GM21528 (cell line): Measurements from ENCODE around the gene GABBR2.
A peak's percentile ranks its signal among the peaks of the same experiment; 100 is the strongest.
"Not testable (repeated sequence)": the region's sequence is repeated elsewhere in the genome, so short reads cannot be mapped to it uniquely, and the experiment has no call there.

Experiments used
- ATAC-seq: cut with Tn5 transposase; IDR thresholded peaks from one replicate; pipeline ENCODE4 v1.9.1; 2021; ENCODE audit warnings: mild to moderate bottlenecking, moderate library complexity; ENCODE audit not compliant: unreplicated experiment, low FRiP score

The GABBR2 gene

GRCh38 chr9:98285446-98285845 lies 423.3 kb downstream of the GABBR2 start:
- no peak for ATAC-seq

GRCh38 chr9:98284754-98285153 lies 424.0 kb downstream of the GABBR2 start:
- ATAC-seq, result no peak

- ATAC-seq, result not testable (repeated sequence)
Measured at GRCh38 chr9:98283143-98283542, 425.6 kb downstream of the GABBR2 start.

GRCh38 chr9:98281281-98281680 lies 427.5 kb downstream of the GABBR2 start:
- ATAC-seq, result no peak

- ATAC-seq, result no peak
Measured at GRCh38 chr9:98280574-98280973, 428.2 kb downstream of the GABBR2 start.

GRCh38 chr9:98280162-98280561 lies 428.6 kb downstream of the GABBR2 start:
- ATAC-seq, result no peak

GRCh38 chr9:98276907-98277469 lies 431.7 kb downstream of the GABBR2 start:
- ATAC-seq, result no peak

GRCh38 chr9:98275159-98275558 lies 433.6 kb downstream of the GABBR2 start:
- no peak for ATAC-seq

GRCh38 chr9:98272083-98272482 lies 436.7 kb downstream of the GABBR2 start:
- no peak for ATAC-seq

GRCh38 chr9:98271479-98271878 lies 437.3 kb downstream of the GABBR2 start:
- no peak for ATAC-seq

GRCh38 chr9:98270284-98270683 lies 438.5 kb downstream of the GABBR2 start:
- ATAC-seq, result not testable (repeated sequence)

- ATAC-seq, result not testable (repeated sequence)
Measured at GRCh38 chr9:98269652-98270051, 439.1 kb downstream of the GABBR2 start.

- ATAC-seq, result not testable (repeated sequence)
Measured at GRCh38 chr9:98267556-98267955, 441.2 kb downstream of the GABBR2 start.

GRCh38 chr9:98264516-98264915 lies 444.2 kb downstream of the GABBR2 start:
- ATAC-seq, result no peak

GRCh38 chr9:98263482-98264357 lies 445.0 kb downstream of the GABBR2 start:
- no peak for ATAC-seq

- no peak for ATAC-seq
Measured at GRCh38 chr9:98263080-98263479, 445.7 kb downstream of the GABBR2 start.

- ATAC-seq, result no peak
Measured at GRCh38 chr9:98262056-98262455, 446.7 kb downstream of the GABBR2 start.

- no peak for ATAC-seq
Measured at GRCh38 chr9:98260635-98261034, 448.1 kb downstream of the GABBR2 start.

GRCh38 chr9:98259791-98260190 lies 448.9 kb downstream of the GABBR2 start:
- ATAC-seq, result no peak

- ATAC-seq, result no peak
Measured at GRCh38 chr9:98256756-98257155, 452.0 kb downstream of the GABBR2 start.

GRCh38 chr9:98255578-98256296 lies 453.0 kb downstream of the GABBR2 start, which contains the start of gene TBC1D2:
TBC1D2 (minus strand) TSS chr9:98255649; CDS start chr9:98255541, 108 bp downstream.
- peak; percentile 90 for ATAC-seq
